ENCODE results near the gene FAF1.

DNA sequence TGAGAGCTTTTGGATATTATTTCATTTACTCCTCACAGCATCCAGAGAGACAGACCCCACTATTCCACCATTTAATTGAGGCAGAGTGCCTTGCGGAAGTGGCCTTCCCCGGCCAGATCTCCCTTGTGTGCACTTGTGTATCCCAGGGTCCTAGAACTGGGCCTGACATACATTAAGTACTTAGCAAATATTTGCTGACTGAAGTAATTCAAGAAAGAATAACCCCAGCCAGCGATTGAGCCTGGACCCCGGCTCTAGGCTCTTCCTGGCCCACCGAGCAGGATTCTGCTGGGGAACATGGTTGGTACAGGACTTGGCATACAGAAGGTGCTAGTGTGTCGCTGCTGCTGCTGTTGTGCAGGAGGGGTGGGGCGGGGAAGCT lies 545.2 kb downstream of the FAF1 start:
- TF ChIP-seq EZH2 (IDR thresholded peaks at IDR 0.05; ENCODE audit: borderline replicate concordance, low read depth, low read length), result no peak
- TF ChIP-seq, protein P1, sequence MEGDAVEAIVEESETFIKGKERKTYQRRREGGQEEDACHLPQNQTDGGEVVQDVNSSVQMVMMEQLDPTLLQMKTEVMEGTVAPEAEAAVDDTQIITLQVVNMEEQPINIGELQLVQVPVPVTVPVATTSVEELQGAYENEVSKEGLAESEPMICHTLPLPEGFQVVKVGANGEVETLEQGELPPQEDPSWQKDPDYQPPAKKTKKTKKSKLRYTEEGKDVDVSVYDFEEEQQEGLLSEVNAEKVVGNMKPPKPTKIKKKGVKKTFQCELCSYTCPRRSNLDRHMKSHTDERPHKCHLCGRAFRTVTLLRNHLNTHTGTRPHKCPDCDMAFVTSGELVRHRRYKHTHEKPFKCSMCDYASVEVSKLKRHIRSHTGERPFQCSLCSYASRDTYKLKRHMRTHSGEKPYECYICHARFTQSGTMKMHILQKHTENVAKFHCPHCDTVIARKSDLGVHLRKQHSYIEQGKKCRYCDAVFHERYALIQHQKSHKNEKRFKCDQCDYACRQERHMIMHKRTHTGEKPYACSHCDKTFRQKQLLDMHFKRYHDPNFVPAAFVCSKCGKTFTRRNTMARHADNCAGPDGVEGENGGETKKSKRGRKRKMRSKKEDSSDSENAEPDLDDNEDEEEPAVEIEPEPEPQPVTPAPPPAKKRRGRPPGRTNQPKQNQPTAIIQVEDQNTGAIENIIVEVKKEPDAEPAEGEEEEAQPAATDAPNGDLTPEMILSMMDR (IDR thresholded peaks at IDR 0.05 in 2 of 3, conservative IDR thresholded peaks at IDR 0.05 in 1 of 3; ENCODE audit: insufficient read depth in 2 of 3, low read depth in 1 of 3, low read length in 3 of 3), result no peak
- TF ChIP-seq, protein P2, sequence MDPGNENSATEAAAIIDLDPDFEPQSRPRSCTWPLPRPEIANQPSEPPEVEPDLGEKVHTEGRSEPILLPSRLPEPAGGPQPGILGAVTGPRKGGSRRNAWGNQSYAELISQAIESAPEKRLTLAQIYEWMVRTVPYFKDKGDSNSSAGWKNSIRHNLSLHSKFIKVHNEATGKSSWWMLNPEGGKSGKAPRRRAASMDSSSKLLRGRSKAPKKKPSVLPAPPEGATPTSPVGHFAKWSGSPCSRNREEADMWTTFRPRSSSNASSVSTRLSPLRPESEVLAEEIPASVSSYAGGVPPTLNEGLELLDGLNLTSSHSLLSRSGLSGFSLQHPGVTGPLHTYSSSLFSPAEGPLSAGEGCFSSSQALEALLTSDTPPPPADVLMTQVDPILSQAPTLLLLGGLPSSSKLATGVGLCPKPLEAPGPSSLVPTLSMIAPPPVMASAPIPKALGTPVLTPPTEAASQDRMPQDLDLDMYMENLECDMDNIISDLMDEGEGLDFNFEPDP (CRISPR knock-in tag; IDR thresholded peaks at IDR 0.05), result no peak
- no peak for TF ChIP-seq BCL6 (CRISPR knock-in tag; IDR thresholded peaks at IDR 0.05)
- TF ChIP-seq, protein P3, sequence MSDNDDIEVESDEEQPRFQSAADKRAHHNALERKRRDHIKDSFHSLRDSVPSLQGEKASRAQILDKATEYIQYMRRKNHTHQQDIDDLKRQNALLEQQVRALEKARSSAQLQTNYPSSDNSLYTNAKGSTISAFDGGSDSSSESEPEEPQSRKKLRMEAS (CRISPR knock-in tag; IDR thresholded peaks at IDR 0.05), result no peak
- TF ChIP-seq, protein P4, sequence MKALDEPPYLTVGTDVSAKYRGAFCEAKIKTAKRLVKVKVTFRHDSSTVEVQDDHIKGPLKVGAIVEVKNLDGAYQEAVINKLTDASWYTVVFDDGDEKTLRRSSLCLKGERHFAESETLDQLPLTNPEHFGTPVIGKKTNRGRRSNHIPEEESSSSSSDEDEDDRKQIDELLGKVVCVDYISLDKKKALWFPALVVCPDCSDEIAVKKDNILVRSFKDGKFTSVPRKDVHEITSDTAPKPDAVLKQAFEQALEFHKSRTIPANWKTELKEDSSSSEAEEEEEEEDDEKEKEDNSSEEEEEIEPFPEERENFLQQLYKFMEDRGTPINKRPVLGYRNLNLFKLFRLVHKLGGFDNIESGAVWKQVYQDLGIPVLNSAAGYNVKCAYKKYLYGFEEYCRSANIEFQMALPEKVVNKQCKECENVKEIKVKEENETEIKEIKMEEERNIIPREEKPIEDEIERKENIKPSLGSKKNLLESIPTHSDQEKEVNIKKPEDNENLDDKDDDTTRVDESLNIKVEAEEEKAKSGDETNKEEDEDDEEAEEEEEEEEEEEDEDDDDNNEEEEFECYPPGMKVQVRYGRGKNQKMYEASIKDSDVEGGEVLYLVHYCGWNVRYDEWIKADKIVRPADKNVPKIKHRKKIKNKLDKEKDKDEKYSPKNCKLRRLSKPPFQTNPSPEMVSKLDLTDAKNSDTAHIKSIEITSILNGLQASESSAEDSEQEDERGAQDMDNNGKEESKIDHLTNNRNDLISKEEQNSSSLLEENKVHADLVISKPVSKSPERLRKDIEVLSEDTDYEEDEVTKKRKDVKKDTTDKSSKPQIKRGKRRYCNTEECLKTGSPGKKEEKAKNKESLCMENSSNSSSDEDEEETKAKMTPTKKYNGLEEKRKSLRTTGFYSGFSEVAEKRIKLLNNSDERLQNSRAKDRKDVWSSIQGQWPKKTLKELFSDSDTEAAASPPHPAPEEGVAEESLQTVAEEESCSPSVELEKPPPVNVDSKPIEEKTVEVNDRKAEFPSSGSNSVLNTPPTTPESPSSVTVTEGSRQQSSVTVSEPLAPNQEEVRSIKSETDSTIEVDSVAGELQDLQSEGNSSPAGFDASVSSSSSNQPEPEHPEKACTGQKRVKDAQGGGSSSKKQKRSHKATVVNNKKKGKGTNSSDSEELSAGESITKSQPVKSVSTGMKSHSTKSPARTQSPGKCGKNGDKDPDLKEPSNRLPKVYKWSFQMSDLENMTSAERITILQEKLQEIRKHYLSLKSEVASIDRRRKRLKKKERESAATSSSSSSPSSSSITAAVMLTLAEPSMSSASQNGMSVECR (CRISPR knock-in tag; IDR thresholded peaks at IDR 0.05), result no peak
- TF ChIP-seq ZNF76 (CRISPR knock-in tag; IDR thresholded peaks at IDR 0.05; ENCODE audit: borderline replicate concordance), result no peak

All from K562 (cell line).